Ishikawa (cell line): ENCODE results near the gene PDE1C.

Experiments
- CEBPB ChIP-seq: IDR thresholded peaks from 2 replicates; pipeline ENCODE4 v1.6.1; 2012
- CREB1 ChIP-seq: IDR thresholded peaks from 2 replicates; pipeline ENCODE4 v1.6.1; 2012; ENCODE audit warnings: low read depth
- EGR1 ChIP-seq: IDR thresholded peaks from 2 replicates; pipeline ENCODE4 v1.6.1; 2012
- EP300 ChIP-seq: IDR thresholded peaks from 2 replicates; pipeline ENCODE4 v1.6.1; 2012; ENCODE audit warnings: borderline replicate concordance
- FOXM1 ChIP-seq: IDR thresholded peaks from 2 replicates; pipeline ENCODE4 v1.6.1; 2012; ENCODE audit warnings: low read depth, borderline replicate concordance
- MAX ChIP-seq: IDR thresholded peaks from 2 replicates; pipeline ENCODE4 v1.6.1; 2012
- NFIC ChIP-seq: IDR thresholded peaks from 2 replicates; pipeline ENCODE4 v1.6.1; 2012
- REST ChIP-seq: IDR thresholded peaks from 2 replicates; pipeline ENCODE4 v1.6.1; 2012; ENCODE audit warnings: low read depth, mild to moderate bottlenecking
- TAF1 ChIP-seq: IDR thresholded peaks from 2 replicates; pipeline ENCODE4 v1.6.1; 2012; ENCODE audit warnings: low read depth, mild to moderate bottlenecking
- TCF12 ChIP-seq: IDR thresholded peaks from 2 replicates; pipeline ENCODE4 v1.6.1; 2012; ENCODE audit warnings: low read depth
- TEAD4 ChIP-seq: IDR thresholded peaks from 2 replicates; pipeline ENCODE4 v1.6.1; 2012
- USF1 ChIP-seq: IDR thresholded peaks from 2 replicates; pipeline ENCODE4 v1.6.1; 2012
- YY1 ChIP-seq: IDR thresholded peaks from 2 replicates; pipeline ENCODE4 v1.6.1; 2012; ENCODE audit warnings: low read depth
- ZBTB7A ChIP-seq: IDR thresholded peaks from 2 replicates; pipeline ENCODE4 v1.6.1; 2012; ENCODE audit warnings: low read depth

The PDE1C gene

GRCh38 chr7:32073533-32073932, 3.3 kb upstream of the PDE1C start:
- TF ChIP-seq CEBPB (no peak), TEAD4 (no peak), MAX (no peak), ZBTB7A (no peak), REST (no peak), TAF1 (no peak), NFIC (no peak), YY1 (no peak), USF1 (no peak), TCF12 (no peak), EGR1 (no peak), FOXM1 (no peak)

- no peak for TF ChIP-seq TAF1
- TF ChIP-seq CEBPB, result no peak
- no peak for TF ChIP-seq TCF12
- TF ChIP-seq USF1, result no peak
- TF ChIP-seq EP300, result no peak
- TF ChIP-seq NFIC, result no peak
- TF ChIP-seq CREB1, result no peak
- TF ChIP-seq MAX, result no peak
- no peak for TF ChIP-seq REST
- TF ChIP-seq YY1, result no peak
- no peak for TF ChIP-seq FOXM1
Observed at GRCh38 chr7:32072397-32072796, 2.2 kb upstream of the PDE1C start.

GRCh38 chr7:32071466-32072091, 1.4 kb upstream of the PDE1C start:
- TF ChIP-seq USF1, result no peak
- no peak for TF ChIP-seq YY1
- TF ChIP-seq EGR1, result no peak
- no peak for TF ChIP-seq REST

- TF ChIP-seq ZBTB7A, result no peak
- TF ChIP-seq MAX, result no peak
- TF ChIP-seq EGR1, result no peak
- no peak for TF ChIP-seq USF1
- no peak for TF ChIP-seq TEAD4
- TF ChIP-seq TCF12, result no peak
- TF ChIP-seq CEBPB, result no peak
Observed at GRCh38 chr7:32070051-32070405, 179 bp downstream of the PDE1C start.
